Measurements from ENCODE around the gene PRAMEF7. TPM values are rescaled to one million over a fixed set of nuclear protein-coding genes. Genes with fewer than 3 reads are reported as not detected.
"Not testable (repeated sequence)": the region's sequence is repeated elsewhere in the genome, so short reads cannot be mapped to it uniquely, and the experiment has no call there.

PRAMEF7 gene
- total RNA-seq = not detected
- polyA plus RNA-seq = under 1 TPM in 1 of 2 donors, not detected in 1; 0.20 TPM
- long read RNA-seq, donor 1 = 0 reads
- long read RNA-seq, donor 2 = 0 reads

- ATAC-seq (ENCODE audit: low FRiP score); H3K4me1 ChIP-seq (ENCODE audit: control insufficient read depth in 1 of 2, insufficient read depth in 2 of 2, low read length in 2 of 2); H3K27me3 ChIP-seq (ENCODE audit: control insufficient read depth in 1 of 2, insufficient read depth in 2 of 2, low read length in 1 of 2); intact Hi-C loops (cut with DNase I); H3K27ac ChIP-seq (ENCODE audit: low read depth in 1 of 2, low read length in 2 of 2); H3K36me3 ChIP-seq (ENCODE audit: control insufficient read depth in 1 of 2, insufficient read depth in 2 of 2, low read length in 1 of 2); DNase-seq; H3K9me3 ChIP-seq (ENCODE audit: control insufficient read depth, low read length); H3K4me3 ChIP-seq (ENCODE audit: low read length in 2 of 2): not testable (repeated sequence)
- WGBS, 2 donors = no CpG with 5 or more reads among the region's 1 CpG
Observed at GRCh38 chr1:12916310-12916709, at the start of gene PRAMEF7. TSS of gene PRAMEF7 (plus strand) at chr1:12916610. CDS start at chr1:12917693, 1,083 bp downstream.

- 83 to 89% methylated on average over 3 of the region's 4 CpGs for WGBS, 2 donors
Observed at GRCh38 chr1:12878453-12878852, 38.0 kb upstream of the PRAMEF7 start.

GRCh38 chr1:12886101-12886500, 30.3 kb upstream of the PRAMEF7 start, which contains the start of gene PRAMEF4:
TSS of gene PRAMEF4 (minus strand) at chr1:12886201. CDS start at chr1:12883394, 2,807 bp downstream.
- H3K36me3 ChIP-seq (ENCODE audit: control insufficient read depth in 1 of 2, insufficient read depth in 2 of 2, low read length in 1 of 2); intact Hi-C loops (cut with DNase I); H3K27me3 ChIP-seq (ENCODE audit: control insufficient read depth in 1 of 2, insufficient read depth in 2 of 2, low read length in 1 of 2); H3K9me3 ChIP-seq (ENCODE audit: control insufficient read depth, low read length); DNase-seq; H3K4me3 ChIP-seq (ENCODE audit: low read length in 2 of 2); ATAC-seq (ENCODE audit: low FRiP score); H3K27ac ChIP-seq (ENCODE audit: low read depth in 1 of 2, low read length in 2 of 2); H3K4me1 ChIP-seq (ENCODE audit: control insufficient read depth in 1 of 2, insufficient read depth in 2 of 2, low read length in 2 of 2): not testable (repeated sequence)
- WGBS, 2 donors = 78 to 85% methylated on average over 3 of the region's 3 CpGs

More at GRCh38 chr1:12878453-12878852, 38.0 kb upstream of the PRAMEF7 start:
- intact Hi-C loops (cut with DNase I); H3K4me3 ChIP-seq (ENCODE audit: low read length in 2 of 2); ATAC-seq (ENCODE audit: low FRiP score); H3K27me3 ChIP-seq (ENCODE audit: control insufficient read depth in 1 of 2, insufficient read depth in 2 of 2, low read length in 1 of 2); DNase-seq; H3K4me1 ChIP-seq (ENCODE audit: control insufficient read depth in 1 of 2, insufficient read depth in 2 of 2, low read length in 2 of 2); H3K9me3 ChIP-seq (ENCODE audit: control insufficient read depth, low read length); H3K36me3 ChIP-seq (ENCODE audit: control insufficient read depth in 1 of 2, insufficient read depth in 2 of 2, low read length in 1 of 2); H3K27ac ChIP-seq (ENCODE audit: low read depth in 1 of 2, low read length in 2 of 2): not testable (repeated sequence)

- H3K36me3 ChIP-seq (ENCODE audit: control insufficient read depth in 1 of 2, insufficient read depth in 2 of 2, low read length in 1 of 2); H3K27me3 ChIP-seq (ENCODE audit: control insufficient read depth in 1 of 2, insufficient read depth in 2 of 2, low read length in 1 of 2); ATAC-seq (ENCODE audit: low FRiP score); intact Hi-C loops (cut with DNase I); H3K9me3 ChIP-seq (ENCODE audit: control insufficient read depth, low read length); DNase-seq; H3K4me3 ChIP-seq (ENCODE audit: low read length in 2 of 2); H3K27ac ChIP-seq (ENCODE audit: low read depth in 1 of 2, low read length in 2 of 2); H3K4me1 ChIP-seq (ENCODE audit: control insufficient read depth in 1 of 2, insufficient read depth in 2 of 2, low read length in 2 of 2): not testable (repeated sequence)
- WGBS, 2 donors = 40 to 60% methylated on average over 1 of the region's 1 CpG
Observed at GRCh38 chr1:12898170-12898569, 18.2 kb upstream of the PRAMEF7 start, which contains the start of gene PRAMEF10. TSS of gene PRAMEF10 (minus strand) at chr1:12898270. CDS start at chr1:12895847, 2,423 bp downstream.

- H3K9me3 ChIP-seq (ENCODE audit: control insufficient read depth, low read length); H3K27me3 ChIP-seq (ENCODE audit: control insufficient read depth in 1 of 2, insufficient read depth in 2 of 2, low read length in 1 of 2); H3K4me1 ChIP-seq (ENCODE audit: control insufficient read depth in 1 of 2, insufficient read depth in 2 of 2, low read length in 2 of 2); H3K27ac ChIP-seq (ENCODE audit: low read depth in 1 of 2, low read length in 2 of 2); H3K36me3 ChIP-seq (ENCODE audit: control insufficient read depth in 1 of 2, insufficient read depth in 2 of 2, low read length in 1 of 2); DNase-seq; H3K4me3 ChIP-seq (ENCODE audit: low read length in 2 of 2); ATAC-seq (ENCODE audit: low FRiP score); intact Hi-C loops (cut with DNase I): not testable (repeated sequence)
Observed at GRCh38 chr1:12899186-12899585, 17.2 kb upstream of the PRAMEF7 start.

GRCh38 chr1:12903793-12904572, 12.4 kb upstream of the PRAMEF7 start:
- 67 to 84% methylated on average over 2 to 4 of the region's 5 CpGs for whole genome bisulfite sequencing, 2 donors
- H3K4me3 ChIP-seq (ENCODE audit: low read length in 2 of 2); DNase-seq; H3K4me1 ChIP-seq (ENCODE audit: control insufficient read depth in 1 of 2, insufficient read depth in 2 of 2, low read length in 2 of 2); H3K27me3 ChIP-seq (ENCODE audit: control insufficient read depth in 1 of 2, insufficient read depth in 2 of 2, low read length in 1 of 2); intact Hi-C loops (cut with DNase I); H3K36me3 ChIP-seq (ENCODE audit: control insufficient read depth in 1 of 2, insufficient read depth in 2 of 2, low read length in 1 of 2); H3K9me3 ChIP-seq (ENCODE audit: control insufficient read depth, low read length); ATAC-seq (ENCODE audit: low FRiP score); H3K27ac ChIP-seq (ENCODE audit: low read depth in 1 of 2, low read length in 2 of 2): not testable (repeated sequence)

- intact Hi-C loops (cut with DNase I); DNase-seq; H3K27me3 ChIP-seq (ENCODE audit: control insufficient read depth in 1 of 2, insufficient read depth in 2 of 2, low read length in 1 of 2); H3K4me3 ChIP-seq (ENCODE audit: low read length in 2 of 2); H3K27ac ChIP-seq (ENCODE audit: low read depth in 1 of 2, low read length in 2 of 2); H3K4me1 ChIP-seq (ENCODE audit: control insufficient read depth in 1 of 2, insufficient read depth in 2 of 2, low read length in 2 of 2); H3K36me3 ChIP-seq (ENCODE audit: control insufficient read depth in 1 of 2, insufficient read depth in 2 of 2, low read length in 1 of 2); ATAC-seq (ENCODE audit: low FRiP score); H3K9me3 ChIP-seq (ENCODE audit: control insufficient read depth, low read length): not testable (repeated sequence)
- WGBS, 2 donors = 66 to 68% methylated on average over 2 of the region's 2 CpGs
Observed at GRCh38 chr1:12921749-12922148, 5.3 kb downstream of the PRAMEF7 start.

GRCh38 chr1:12924368-12924767, 8.0 kb downstream of the PRAMEF7 start:
- WGBS, 2 donors = 0 to 38% methylated on average over 1 to 3 of the region's 5 CpGs
- not testable (repeated sequence) for H3K36me3 ChIP-seq (ENCODE audit: control insufficient read depth in 1 of 2, insufficient read depth in 2 of 2, low read length in 1 of 2); ATAC-seq (ENCODE audit: low FRiP score)

GRCh38 chr1:12947480-12947879, 31.1 kb downstream of the PRAMEF7 start, which contains the start of gene PRAMEF6:
TSS of gene PRAMEF6 (minus strand) at chr1:12947580. CDS start at chr1:12942518, 5,062 bp downstream.
- WGBS, 2 donors = 77 to 97% methylated on average over 2 to 3 of the region's 4 CpGs
- H3K27ac ChIP-seq (ENCODE audit: low read depth in 1 of 2, low read length in 2 of 2); H3K9me3 ChIP-seq (ENCODE audit: control insufficient read depth, low read length); H3K27me3 ChIP-seq (ENCODE audit: control insufficient read depth in 1 of 2, insufficient read depth in 2 of 2, low read length in 1 of 2); intact Hi-C loops (cut with DNase I); DNase-seq; ATAC-seq (ENCODE audit: low FRiP score); H3K4me3 ChIP-seq (ENCODE audit: low read length in 2 of 2); H3K36me3 ChIP-seq (ENCODE audit: control insufficient read depth in 1 of 2, insufficient read depth in 2 of 2, low read length in 1 of 2); H3K4me1 ChIP-seq (ENCODE audit: control insufficient read depth in 1 of 2, insufficient read depth in 2 of 2, low read length in 2 of 2): not testable (repeated sequence)

More at GRCh38 chr1:12924368-12924767, 8.0 kb downstream of the PRAMEF7 start:
- H3K27ac ChIP-seq (ENCODE audit: low read depth in 1 of 2, low read length in 2 of 2); H3K27me3 ChIP-seq (ENCODE audit: control insufficient read depth in 1 of 2, insufficient read depth in 2 of 2, low read length in 1 of 2); H3K9me3 ChIP-seq (ENCODE audit: control insufficient read depth, low read length); H3K4me3 ChIP-seq (ENCODE audit: low read length in 2 of 2); DNase-seq; intact Hi-C loops (cut with DNase I); H3K4me1 ChIP-seq (ENCODE audit: control insufficient read depth in 1 of 2, insufficient read depth in 2 of 2, low read length in 2 of 2): not testable (repeated sequence)
